ENCODE measurements around the gene PLXNA2.

DNA sequence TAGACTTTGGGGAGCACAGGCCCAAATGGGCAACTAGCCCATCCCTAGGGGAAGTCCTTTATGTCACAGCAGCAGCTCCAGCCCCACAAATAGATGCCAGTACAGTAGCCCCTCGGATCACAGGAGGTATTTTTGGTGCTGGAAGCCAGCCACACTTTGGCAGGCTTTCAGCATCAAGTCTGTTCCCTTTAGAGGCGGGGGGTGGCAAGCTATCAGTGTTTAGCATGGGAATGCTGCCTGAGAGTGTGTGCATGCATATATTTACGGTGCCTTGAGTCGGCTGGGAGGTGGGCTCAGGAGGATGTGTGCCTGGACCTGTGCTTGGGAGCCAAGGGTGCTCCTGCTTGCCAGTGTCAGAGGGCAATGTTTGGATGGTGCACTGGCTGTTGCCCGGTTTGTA is 3.5 kb upstream of the PLXNA2 start:
- TF ChIP-seq, protein P1, sequence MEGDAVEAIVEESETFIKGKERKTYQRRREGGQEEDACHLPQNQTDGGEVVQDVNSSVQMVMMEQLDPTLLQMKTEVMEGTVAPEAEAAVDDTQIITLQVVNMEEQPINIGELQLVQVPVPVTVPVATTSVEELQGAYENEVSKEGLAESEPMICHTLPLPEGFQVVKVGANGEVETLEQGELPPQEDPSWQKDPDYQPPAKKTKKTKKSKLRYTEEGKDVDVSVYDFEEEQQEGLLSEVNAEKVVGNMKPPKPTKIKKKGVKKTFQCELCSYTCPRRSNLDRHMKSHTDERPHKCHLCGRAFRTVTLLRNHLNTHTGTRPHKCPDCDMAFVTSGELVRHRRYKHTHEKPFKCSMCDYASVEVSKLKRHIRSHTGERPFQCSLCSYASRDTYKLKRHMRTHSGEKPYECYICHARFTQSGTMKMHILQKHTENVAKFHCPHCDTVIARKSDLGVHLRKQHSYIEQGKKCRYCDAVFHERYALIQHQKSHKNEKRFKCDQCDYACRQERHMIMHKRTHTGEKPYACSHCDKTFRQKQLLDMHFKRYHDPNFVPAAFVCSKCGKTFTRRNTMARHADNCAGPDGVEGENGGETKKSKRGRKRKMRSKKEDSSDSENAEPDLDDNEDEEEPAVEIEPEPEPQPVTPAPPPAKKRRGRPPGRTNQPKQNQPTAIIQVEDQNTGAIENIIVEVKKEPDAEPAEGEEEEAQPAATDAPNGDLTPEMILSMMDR (IDR thresholded peaks at IDR 0.05), result no peak
- no peak for TF ChIP-seq POLR2A (IDR thresholded peaks at IDR 0.05)
